Keratinocyte (primary cell): ENCODE measurements around the gene HIP1. TPM values are rescaled to one million over a fixed set of nuclear protein-coding genes. Genes with fewer than 3 reads are reported as not detected.

Experiments used
- DNase-seq: peaks from one replicate; pipeline ENCODE4 v3.0.0-alpha.2; 2011; ENCODE audit warnings: low read depth, missing footprints, low spot score
- FAIRE-seq: peaks from 2 replicates; lab custom pipeline; 2011; peaks lifted over from hg19 to GRCh38; lab: Jason Lieb, UNC
- H2AFZ ChIP-seq: 2 replicates; pipeline ENCODE4 v1.6.0; 2012; ENCODE audit warnings: low read length, control low read depth, inconsistent platforms; ENCODE audit not compliant: control insufficient read depth
- H3K27ac ChIP-seq: 2 replicates; pipeline ENCODE4 v1.5.1; 2011; ENCODE audit warnings: low read length; ENCODE audit not compliant: control insufficient read depth, insufficient read depth
- H3K27me3 ChIP-seq: 3 replicates; pipeline ENCODE4 v1.6.0; 2011; ENCODE audit warnings: low read length; ENCODE audit not compliant: control insufficient read depth, insufficient read depth; ENCODE audit errors: extremely low read depth
- H3K36me3 ChIP-seq, 2 experiments: 2 replicates in 1 of 2; 3 replicates in 1 of 2; pipeline ENCODE4 v1.5.1; 2011; ENCODE audit warnings: low read length in 2 of 2, mild to moderate bottlenecking in 1 of 2; ENCODE audit not compliant: control insufficient read depth in 2 of 2, insufficient read depth in 2 of 2; ENCODE audit errors: extremely low read depth in 1 of 2
- H3K4me1 ChIP-seq: 3 replicates; pipeline ENCODE4 v1.5.1; 2011; ENCODE audit warnings: low read length; ENCODE audit not compliant: control insufficient read depth, insufficient read depth; ENCODE audit errors: extremely low read depth
- H3K4me2 ChIP-seq: 3 replicates; pipeline ENCODE4 v1.6.0; 2011; ENCODE audit warnings: low read depth, low read length; ENCODE audit not compliant: control insufficient read depth, insufficient read depth; ENCODE audit errors: extremely low read depth
- H3K4me3 ChIP-seq, 3 experiments: fragments of 200-600 bp in 1 of 3; sonication (generic) in 1 of 3; 2 replicates in 2 of 3; 3 replicates in 1 of 3; pipeline ENCODE4 v1.5.1; 2011 to 2016; ENCODE audit warnings: low read length in 3 of 3, mild to moderate bottlenecking in 3 of 3, control low read depth in 2 of 3, inconsistent platforms in 1 of 3, low read depth in 1 of 3, mixed read lengths in 1 of 3, mixed run types in 1 of 3, moderate library complexity in 1 of 3; ENCODE audit not compliant: control insufficient read depth in 2 of 3, insufficient read depth in 2 of 3; ENCODE audit errors: extremely low read depth in 1 of 3
- H3K79me2 ChIP-seq: 2 replicates; pipeline ENCODE4 v1.6.0; 2012; ENCODE audit warnings: low read length; ENCODE audit not compliant: control insufficient read depth, insufficient read depth
- H3K9ac ChIP-seq: 3 replicates; pipeline ENCODE4 v1.6.0; 2011; ENCODE audit warnings: low read length; ENCODE audit not compliant: control insufficient read depth, insufficient read depth; ENCODE audit errors: extremely low read depth
- H3K9me1 ChIP-seq: 3 replicates; pipeline ENCODE4 v1.6.0; 2011; ENCODE audit warnings: low read length; ENCODE audit not compliant: control insufficient read depth, insufficient read depth; ENCODE audit errors: extremely low read depth
- H3K9me3 ChIP-seq: 2 replicates; pipeline ENCODE4 v1.5.1; 2012; ENCODE audit warnings: low read depth, low read length; ENCODE audit not compliant: control insufficient read depth
- H4K20me1 ChIP-seq: 3 replicates; pipeline ENCODE4 v1.6.0; 2011; ENCODE audit warnings: low read length; ENCODE audit not compliant: control insufficient read depth, insufficient read depth; ENCODE audit errors: extremely low read depth
- EZH2 ChIP-seq: IDR thresholded peaks from one replicate; pipeline ENCODE4 v1.6.1; 2012; ENCODE audit warnings: inconsistent platforms, mild to moderate bottlenecking, low read length, moderate library complexity
- dilution Hi-C: fragments of 300-500 bp; cut with MboI; formaldehyde crosslinking; loops from one replicate; pipeline ENCODE4 v1.7.0; 2020; ENCODE audit warnings: low sequenced_read_pairs; ENCODE audit not compliant: extremely low pct_ligation_motif_present
- polyA plus RNA-seq, 5 experiments: library from polyadenylated mRNA; depleted of rRNA in 3 of 5; stranded (reverse) in 3 of 5; stranded (forward) in 1 of 5; unstranded in 1 of 5; fragments of >200 nt; gene quantifications; 1 replicate in 1 of 5; 2 replicates in 3 of 5; 3 replicates in 1 of 5; pipeline versions ENCODE4 v1.2.1 to v1.2.3, GENCODE V29; 2011 to 2012; ENCODE audit warnings: missing spikeins in 2 of 5, low read depth in 1 of 5, low replicate concordance in 1 of 5
- TF ChIP-seq, protein P1 (sequence below), 3 experiments: IDR thresholded peaks in 1 of 3; conservative IDR thresholded peaks in 1 of 3; optimal IDR thresholded peaks in 1 of 3; 2 replicates in 2 of 3; 3 replicates in 1 of 3; pipeline versions ENCODE3 to v1.5.1; 2011; ENCODE audit warnings: low read length in 3 of 3, mild to moderate bottlenecking in 3 of 3, moderate library complexity in 2 of 3, control low read depth in 1 of 3, inconsistent platforms in 1 of 3; ENCODE audit not compliant: insufficient read depth in 2 of 3; ENCODE audit errors: extremely low read depth in 1 of 3

HIP1 gene
- polyA plus RNA-seq, 1 donor (not counting 4 experiments of a cell fraction or from before 2014, with no cell fraction given), result 5.0 TPM

DNA sequence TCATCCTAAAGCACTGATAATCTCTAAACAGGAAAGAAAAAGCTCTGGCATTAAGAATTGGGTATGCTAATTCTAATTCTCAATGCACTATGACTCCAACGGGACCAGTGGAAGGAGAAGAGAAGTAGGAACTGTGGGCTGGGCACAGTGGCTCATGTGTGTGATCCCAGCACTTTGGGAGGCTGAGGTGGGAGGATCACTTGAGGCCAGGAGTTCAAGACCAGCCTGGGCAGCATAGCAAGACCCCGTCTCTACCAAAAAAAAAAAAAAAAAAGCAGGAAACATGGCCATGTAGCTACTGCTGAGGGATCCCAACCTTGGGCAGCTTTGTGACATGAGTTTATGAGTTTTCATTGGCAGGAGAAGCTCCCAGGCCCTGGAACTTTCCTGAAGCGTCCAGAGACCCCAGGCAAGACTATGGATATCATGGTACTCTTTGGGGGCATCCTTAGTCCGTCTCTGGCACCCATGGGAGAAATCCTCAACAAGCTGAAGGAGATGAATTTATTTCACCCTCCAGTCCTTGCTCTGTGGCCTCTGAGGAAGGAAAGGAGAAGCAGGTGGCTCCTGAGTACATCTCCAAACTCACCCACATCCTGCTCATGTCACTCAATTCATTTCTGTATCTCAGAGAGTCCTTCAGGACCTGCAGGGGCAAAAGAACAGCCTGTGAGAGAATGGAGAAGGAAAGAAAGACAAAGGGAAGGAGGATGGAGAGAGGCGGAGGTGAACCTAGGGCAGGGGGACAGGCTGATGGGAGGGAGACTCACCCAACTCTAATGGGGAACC is 147.1 kb downstream of the HIP1 start:
- Histone ChIP-seq H4K20me1 (no peaks in the 10 kb centered on the region), H3K4me3 (no peak overlapping the region), H3K4me2 (no peak overlapping the region), H3K4me1 (peaks cover 2% of the 10 kb centered on the region), H3K79me2 (no peaks in the 10 kb centered on the region), H2AFZ (no peak overlapping the region), H3K9me1 (no peaks in the 10 kb centered on the region), H3K36me3 (no peaks in the 10 kb centered on the region), H3K27me3 (no peaks in the 10 kb centered on the region), H3K27ac (no peak overlapping the region), H3K9me3 (no peaks in the 10 kb centered on the region), H3K9ac (no peak overlapping the region)
- TF ChIP-seq, protein P1, sequence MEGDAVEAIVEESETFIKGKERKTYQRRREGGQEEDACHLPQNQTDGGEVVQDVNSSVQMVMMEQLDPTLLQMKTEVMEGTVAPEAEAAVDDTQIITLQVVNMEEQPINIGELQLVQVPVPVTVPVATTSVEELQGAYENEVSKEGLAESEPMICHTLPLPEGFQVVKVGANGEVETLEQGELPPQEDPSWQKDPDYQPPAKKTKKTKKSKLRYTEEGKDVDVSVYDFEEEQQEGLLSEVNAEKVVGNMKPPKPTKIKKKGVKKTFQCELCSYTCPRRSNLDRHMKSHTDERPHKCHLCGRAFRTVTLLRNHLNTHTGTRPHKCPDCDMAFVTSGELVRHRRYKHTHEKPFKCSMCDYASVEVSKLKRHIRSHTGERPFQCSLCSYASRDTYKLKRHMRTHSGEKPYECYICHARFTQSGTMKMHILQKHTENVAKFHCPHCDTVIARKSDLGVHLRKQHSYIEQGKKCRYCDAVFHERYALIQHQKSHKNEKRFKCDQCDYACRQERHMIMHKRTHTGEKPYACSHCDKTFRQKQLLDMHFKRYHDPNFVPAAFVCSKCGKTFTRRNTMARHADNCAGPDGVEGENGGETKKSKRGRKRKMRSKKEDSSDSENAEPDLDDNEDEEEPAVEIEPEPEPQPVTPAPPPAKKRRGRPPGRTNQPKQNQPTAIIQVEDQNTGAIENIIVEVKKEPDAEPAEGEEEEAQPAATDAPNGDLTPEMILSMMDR (optimal IDR thresholded peaks at IDR 0.05 in 1 of 3, IDR thresholded peaks at IDR 0.05 in 1 of 3, conservative IDR thresholded peaks at IDR 0.05 in 1 of 3; ENCODE audit: extremely low read depth in 1 of 3, insufficient read depth in 2 of 3, low read length in 3 of 3), result no peak
- no peak for TF ChIP-seq EZH2
- FAIRE-seq, result no peak
- DNase-seq, result no peak
- dilution Hi-C loops, result no loop called here

DNA sequence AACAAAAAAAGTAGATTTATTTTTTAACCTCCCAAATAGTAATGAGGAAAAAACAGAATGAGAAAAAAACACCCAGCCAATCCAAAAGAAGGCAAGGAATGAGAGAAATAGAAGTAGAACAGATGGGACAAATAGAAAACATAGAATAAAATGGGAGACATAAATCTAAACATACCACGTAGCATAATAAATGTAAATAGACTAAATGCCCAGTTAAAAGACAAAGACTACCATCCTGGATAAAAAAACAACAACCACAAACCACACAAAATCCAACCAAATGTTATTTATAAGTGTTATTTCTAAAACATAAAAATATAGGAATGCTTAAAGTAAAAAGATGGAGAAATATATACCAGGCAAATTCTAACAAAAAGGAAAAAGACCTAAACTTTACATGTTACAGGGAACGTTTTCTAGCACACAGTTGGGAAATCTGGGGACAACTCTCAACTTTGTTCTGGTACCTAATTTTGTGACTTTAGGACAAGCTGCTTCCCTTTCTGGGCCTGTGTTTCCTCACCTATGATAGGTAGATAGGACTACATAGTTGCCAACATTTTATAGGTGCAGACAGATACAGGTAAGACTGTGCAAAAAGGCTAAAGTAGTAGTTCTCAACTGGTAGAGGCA is 148.3 kb downstream of the HIP1 start:
- Histone ChIP-seq H3K4me3 (no peak overlapping the region), H3K4me2 (no peak overlapping the region), H3K27ac (no peak overlapping the region), H3K4me1 (no peaks in the 10 kb centered on the region), H3K9ac (no peak overlapping the region), H2AFZ (no peak overlapping the region), H3K36me3 (no peaks in the 10 kb centered on the region), H3K27me3 (no peaks in the 10 kb centered on the region), H3K79me2 (no peaks in the 10 kb centered on the region), H3K9me1 (no peaks in the 10 kb centered on the region), H4K20me1 (no peaks in the 10 kb centered on the region), H3K9me3 (no peaks in the 10 kb centered on the region)
- DNase-seq (no peak), FAIRE-seq (no peak)
- dilution Hi-C loops, result no loop called here
- TF ChIP-seq EZH2, result no peak
- TF ChIP-seq, protein P1 (optimal IDR thresholded peaks at IDR 0.05 in 1 of 3, IDR thresholded peaks at IDR 0.05 in 1 of 3, conservative IDR thresholded peaks at IDR 0.05 in 1 of 3; ENCODE audit: extremely low read depth in 1 of 3, insufficient read depth in 2 of 3, low read length in 3 of 3), result no peak
